Glutamatergic neuron (in vitro differentiated cells): ENCODE measurements around the gene GPNMB. TPM values are rescaled to one million over a fixed set of nuclear protein-coding genes. Genes with fewer than 3 reads are reported as not detected.

ENCODE experiments used
- DNase-seq: peaks from one replicate; pipeline ENCODE4 v3.0.0; 2022
- H3K27ac Mint-ChIP-seq: one replicate; pipeline ENCODE4 v1.8.0; 2020; ENCODE audit warnings: mild to moderate bottlenecking, mixed read lengths, inconsistent platforms; ENCODE audit not compliant: unreplicated experiment
- H3K27me3 Mint-ChIP-seq: one replicate; pipeline ENCODE4 v1.8.0; 2020; ENCODE audit warnings: mild to moderate bottlenecking, moderate library complexity, mixed read lengths, inconsistent platforms; ENCODE audit not compliant: unreplicated experiment
- H3K36me3 Mint-ChIP-seq: one replicate; pipeline ENCODE4 v1.8.0; 2020; ENCODE audit warnings: mild to moderate bottlenecking, mixed read lengths, inconsistent platforms; ENCODE audit not compliant: unreplicated experiment
- H3K4me1 Mint-ChIP-seq: one replicate; pipeline ENCODE4 v1.8.0; 2020; ENCODE audit warnings: mild to moderate bottlenecking, low read depth, mixed read lengths, inconsistent platforms; ENCODE audit not compliant: unreplicated experiment
- H3K4me3 Mint-ChIP-seq: one replicate; pipeline ENCODE4 v1.8.0; 2020; ENCODE audit warnings: mild to moderate bottlenecking, mixed read lengths, inconsistent platforms; ENCODE audit not compliant: unreplicated experiment
- H3K9me3 Mint-ChIP-seq: one replicate; pipeline ENCODE4 v1.8.0; 2020; ENCODE audit warnings: mild to moderate bottlenecking, moderate library complexity, mixed read lengths, inconsistent platforms; ENCODE audit not compliant: unreplicated experiment
- total RNA-seq: library from RNA; stranded (reverse); fragmentation: NEBNext Ultra II Directional; extraction: Animal tissue kit (Norgen Biotek cat#: 25700); gene quantifications from one replicate; pipeline ENCODE4 v1.2.1, GENCODE V29; 2021; ENCODE audit not compliant: unreplicated experiment
- TF ChIP-seq, protein P1 (sequence below): fragments of 200-600 bp; sonication (generic); IDR thresholded peaks from one replicate; pipeline ENCODE4 v1.5.0; 2021; ENCODE audit not compliant: partially characterized antibody, unreplicated experiment

The GPNMB gene
- total RNA-seq, 1 donor from 2014 or later: not detected

DNA sequence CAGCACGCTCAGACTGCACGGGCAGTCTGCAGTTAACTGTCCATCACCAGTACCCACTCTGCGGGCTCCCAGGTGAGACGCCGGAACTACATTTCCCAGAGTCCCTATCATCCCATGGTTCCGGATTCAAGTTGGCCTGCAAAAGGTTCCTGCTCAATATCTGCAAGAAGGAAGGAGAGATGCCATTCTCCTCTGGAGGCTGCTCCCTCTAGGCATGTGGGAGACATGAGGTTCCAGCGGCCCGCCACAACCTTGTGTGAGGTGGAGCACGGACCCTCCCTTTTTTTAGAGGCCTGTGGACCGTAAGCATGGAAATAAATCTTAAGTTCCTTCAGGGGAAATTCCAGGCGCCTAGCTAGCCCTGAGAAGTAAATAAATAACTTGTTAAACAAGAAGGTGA, 35.0 kb upstream of the GPNMB start:
- no peak for DNase-seq
- no peaks in the 10 kb centered on the region for H3K36me3 Mint-ChIP-seq
- H3K4me1 Mint-ChIP-seq: peaks cover 1% of the 10 kb centered on the region
- no peaks in the 10 kb centered on the region for H3K27me3 Mint-ChIP-seq
- H3K4me3 Mint-ChIP-seq: no peak overlapping the region
- no peak overlapping the region for H3K27ac Mint-ChIP-seq
- H3K9me3 Mint-ChIP-seq: no peaks in the 10 kb centered on the region
- TF ChIP-seq, protein P1, sequence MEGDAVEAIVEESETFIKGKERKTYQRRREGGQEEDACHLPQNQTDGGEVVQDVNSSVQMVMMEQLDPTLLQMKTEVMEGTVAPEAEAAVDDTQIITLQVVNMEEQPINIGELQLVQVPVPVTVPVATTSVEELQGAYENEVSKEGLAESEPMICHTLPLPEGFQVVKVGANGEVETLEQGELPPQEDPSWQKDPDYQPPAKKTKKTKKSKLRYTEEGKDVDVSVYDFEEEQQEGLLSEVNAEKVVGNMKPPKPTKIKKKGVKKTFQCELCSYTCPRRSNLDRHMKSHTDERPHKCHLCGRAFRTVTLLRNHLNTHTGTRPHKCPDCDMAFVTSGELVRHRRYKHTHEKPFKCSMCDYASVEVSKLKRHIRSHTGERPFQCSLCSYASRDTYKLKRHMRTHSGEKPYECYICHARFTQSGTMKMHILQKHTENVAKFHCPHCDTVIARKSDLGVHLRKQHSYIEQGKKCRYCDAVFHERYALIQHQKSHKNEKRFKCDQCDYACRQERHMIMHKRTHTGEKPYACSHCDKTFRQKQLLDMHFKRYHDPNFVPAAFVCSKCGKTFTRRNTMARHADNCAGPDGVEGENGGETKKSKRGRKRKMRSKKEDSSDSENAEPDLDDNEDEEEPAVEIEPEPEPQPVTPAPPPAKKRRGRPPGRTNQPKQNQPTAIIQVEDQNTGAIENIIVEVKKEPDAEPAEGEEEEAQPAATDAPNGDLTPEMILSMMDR: no peak

DNA sequence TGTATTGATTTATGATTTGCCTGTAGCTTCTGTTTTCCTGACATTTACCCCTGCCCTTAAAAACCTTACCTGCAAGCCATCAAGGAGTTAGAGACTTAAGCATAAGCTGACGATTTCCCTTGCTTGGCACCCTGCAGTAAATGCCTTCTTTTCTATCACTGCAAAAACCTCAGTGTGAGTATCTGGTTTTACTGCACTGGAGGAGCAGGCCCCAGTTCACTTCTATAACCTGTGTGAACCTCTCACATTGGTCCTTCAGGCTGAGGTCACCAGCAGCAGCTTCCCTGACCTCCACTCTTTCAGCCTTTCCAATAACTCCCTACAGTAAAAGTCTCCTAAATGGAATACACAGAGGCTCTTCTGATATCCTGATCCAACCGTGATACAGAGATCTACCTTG, 34.2 kb upstream of the GPNMB start:
- Mint-ChIP-seq H3K27ac (no peak overlapping the region), H3K27me3 (no peaks in the 10 kb centered on the region), H3K36me3 (no peaks in the 10 kb centered on the region), H3K4me1 (peaks cover 1% of the 10 kb centered on the region), H3K9me3 (no peaks in the 10 kb centered on the region), H3K4me3 (no peak overlapping the region)
- no peak for DNase-seq
- TF ChIP-seq, protein P1: no peak

DNA sequence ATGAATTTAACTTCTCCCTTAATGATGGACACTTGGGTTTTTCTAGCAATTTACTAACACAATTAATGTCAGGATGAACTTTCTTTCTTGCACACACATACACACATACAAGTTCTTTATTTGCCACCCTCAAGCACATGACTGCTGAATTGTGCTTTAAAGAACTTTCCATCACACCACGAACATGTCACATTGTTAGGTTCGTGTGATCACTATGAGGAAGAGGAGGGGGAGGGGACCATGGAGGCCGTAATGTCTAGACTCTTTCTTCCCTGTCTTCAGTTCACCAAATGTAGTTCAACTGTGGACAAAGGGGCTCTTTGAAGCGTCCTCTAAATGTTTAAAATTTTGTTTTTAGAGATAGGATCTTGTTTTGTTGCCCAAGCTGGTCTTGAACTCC, 33.7 kb upstream of the GPNMB start:
- Mint-ChIP-seq H3K4me1 (peaks cover 1% of the 10 kb centered on the region), H3K9me3 (no peaks in the 10 kb centered on the region), H3K4me3 (no peak overlapping the region), H3K36me3 (no peaks in the 10 kb centered on the region), H3K27ac (no peak overlapping the region), H3K27me3 (no peaks in the 10 kb centered on the region)
- TF ChIP-seq, protein P1: no peak
- no peak for DNase-seq

DNA sequence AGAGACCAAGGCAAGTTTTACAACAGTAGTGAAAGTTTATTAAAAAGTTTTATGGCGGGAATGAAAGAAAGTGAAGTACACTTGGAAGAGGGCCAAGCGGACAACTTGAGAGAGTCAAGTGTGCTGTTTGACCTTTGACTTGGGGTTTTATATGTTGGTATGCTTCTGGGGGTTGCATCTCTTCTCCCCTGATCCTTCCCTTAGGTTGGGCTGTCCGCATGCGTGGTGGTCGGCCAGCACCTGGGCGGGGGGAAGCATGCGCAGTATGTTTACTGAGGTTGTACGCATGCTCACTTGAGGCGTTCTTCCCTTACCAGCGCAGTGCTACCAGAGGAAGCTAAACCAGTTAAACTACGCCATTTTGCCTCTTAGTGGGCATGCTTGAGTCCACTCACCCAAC, 32.8 kb upstream of the GPNMB start:
- Mint-ChIP-seq H3K4me3 (no peak overlapping the region), H3K36me3 (no peaks in the 10 kb centered on the region), H3K9me3 (no peaks in the 10 kb centered on the region), H3K27ac (no peak overlapping the region), H3K4me1 (no peaks in the 10 kb centered on the region), H3K27me3 (no peaks in the 10 kb centered on the region)
- TF ChIP-seq, protein P1: no peak
- no peak for DNase-seq

DNA sequence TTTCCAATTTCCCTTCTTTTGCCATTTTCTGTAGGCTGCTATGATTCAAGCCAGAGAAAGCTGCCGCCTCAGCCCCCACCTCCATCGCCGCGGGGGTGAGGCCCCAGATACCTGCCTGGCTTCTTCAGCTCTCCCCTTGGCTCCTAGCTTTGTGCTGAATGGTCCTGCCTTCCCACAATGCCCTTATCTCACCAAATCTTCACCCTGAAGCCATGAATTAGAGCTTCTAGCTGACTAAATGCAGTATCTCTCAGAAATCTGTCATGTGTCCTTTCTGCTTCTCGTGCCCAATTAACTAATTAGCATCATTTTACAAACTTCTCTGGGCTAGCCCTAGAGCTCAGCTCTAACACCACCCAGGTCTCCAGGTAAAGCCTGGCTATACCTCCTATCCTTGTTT, 32.2 kb upstream of the GPNMB start:
- DNase-seq: no peak
- no peaks in the 10 kb centered on the region for H3K9me3 Mint-ChIP-seq
- TF ChIP-seq, protein P1: no peak
- H3K36me3 Mint-ChIP-seq: no peaks in the 10 kb centered on the region
- H3K4me3 Mint-ChIP-seq: no peak overlapping the region
- H3K27ac Mint-ChIP-seq: no peak overlapping the region
- H3K27me3 Mint-ChIP-seq: no peaks in the 10 kb centered on the region
- no peaks in the 10 kb centered on the region for H3K4me1 Mint-ChIP-seq
